Neuronal stem cell (in vitro differentiated cells): ENCODE data around the gene PDZD4.
A peak's percentile ranks its signal among the peaks of the same experiment; 100 is the strongest.
"Not testable (repeated sequence)": the region's sequence is repeated elsewhere in the genome, so short reads cannot be mapped to it uniquely, and the experiment has no call there.

Experiments
- DNase-seq: peaks from one replicate; pipeline ENCODE4 v3.0.0-alpha.2; 2013; ENCODE audit warnings: low spot score
- H2AFZ ChIP-seq: one replicate; pipeline ENCODE4 v1.6.1; 2013; ENCODE audit warnings: mild to moderate bottlenecking, low read length, inconsistent platforms
- H2AK5ac ChIP-seq: 2 replicates; pipeline ENCODE4 v1.6.1; 2013; ENCODE audit warnings: low read depth, mild to moderate bottlenecking, inconsistent platforms, low read length, moderate library complexity, mixed read lengths
- H2BK120ac ChIP-seq: 2 replicates; pipeline ENCODE4 v1.6.1; 2013; ENCODE audit warnings: low read depth, mild to moderate bottlenecking, inconsistent platforms, low read length, moderate library complexity, mixed read lengths
- H2BK12ac ChIP-seq: one replicate; pipeline ENCODE4 v1.6.1; 2013; ENCODE audit warnings: low read length, inconsistent platforms
- H2BK15ac ChIP-seq: 2 replicates; pipeline ENCODE4 v1.6.1; 2013; ENCODE audit warnings: mild to moderate bottlenecking, low read length, inconsistent platforms, mixed read lengths
- H2BK5ac ChIP-seq: one replicate; pipeline ENCODE4 v1.6.1; 2013; ENCODE audit warnings: inconsistent platforms, mild to moderate bottlenecking, low read length, moderate library complexity
- H3K14ac ChIP-seq: one replicate; pipeline ENCODE4 v1.6.1; 2013; ENCODE audit warnings: low read length, inconsistent platforms
- H3K18ac ChIP-seq: 2 replicates; pipeline ENCODE4 v1.6.1; 2013; ENCODE audit warnings: low read length, inconsistent platforms
- H3K23ac ChIP-seq: 2 replicates; pipeline ENCODE4 v1.6.1; 2013; ENCODE audit warnings: low read depth, mild to moderate bottlenecking, mixed read lengths, low read length, inconsistent platforms; ENCODE audit not compliant: poor library complexity
- H3K27ac ChIP-seq: replicated peaks from 3 replicates; pipeline ENCODE4 v1.5.1; 2013; ENCODE audit warnings: low read length, inconsistent platforms
- H3K27me3 ChIP-seq, 3 experiments: 2 replicates each; pipeline ENCODE4 v1.6.1; 2013; ENCODE audit warnings: low read length in 3 of 3, mild to moderate bottlenecking in 2 of 3, inconsistent platforms in 1 of 3, low read depth in 1 of 3, mixed read lengths in 1 of 3, moderate library complexity in 1 of 3; ENCODE audit not compliant: control insufficient read depth in 3 of 3, insufficient read depth in 3 of 3
- H3K36me3 ChIP-seq, 2 donors: replicated peaks in 1 of 2; 2 replicates each; pipeline ENCODE4 v1.6.1; 2013; ENCODE audit warnings: low read length in 2 of 2; ENCODE audit not compliant: control insufficient read depth in 2 of 2, insufficient read depth in 2 of 2
- H3K4ac ChIP-seq: 2 replicates; pipeline ENCODE4 v1.6.1; 2013; ENCODE audit warnings: inconsistent platforms, mild to moderate bottlenecking, low read length, moderate library complexity
- H3K4me1 ChIP-seq, 2 donors: 1 replicate in 1 of 2; 2 replicates in 1 of 2; pipeline ENCODE4 v1.6.1; 2013; ENCODE audit warnings: low read length in 2 of 2, low read depth in 1 of 2; ENCODE audit not compliant: control insufficient read depth in 2 of 2, insufficient read depth in 1 of 2
- H3K4me2 ChIP-seq: one replicate; pipeline ENCODE4 v1.6.1; 2013; ENCODE audit warnings: mild to moderate bottlenecking, low read length, inconsistent platforms; ENCODE audit not compliant: insufficient read depth, poor library complexity, severe bottlenecking
- H3K4me3 ChIP-seq, 2 donors: 2 replicates each; pipeline ENCODE4 v1.5.1; 2013; ENCODE audit warnings: low read length in 2 of 2, mild to moderate bottlenecking in 2 of 2, inconsistent platforms in 1 of 2, moderate library complexity in 1 of 2
- H3K79me1 ChIP-seq: one replicate; pipeline ENCODE4 v1.6.1; 2013; ENCODE audit warnings: low read depth, mild to moderate bottlenecking, inconsistent platforms, low read length, moderate library complexity
- H3K9ac ChIP-seq: one replicate; pipeline ENCODE4 v1.6.1; 2013; ENCODE audit warnings: mild to moderate bottlenecking, low read depth, low read length, inconsistent platforms; ENCODE audit not compliant: poor library complexity
- H3K9me3 ChIP-seq, 2 donors: replicated peaks in 1 of 2; 2 replicates each; pipeline versions ENCODE3 to v1.6.1; 2013; ENCODE audit warnings: low read length in 2 of 2, mild to moderate bottlenecking in 2 of 2, inconsistent platforms in 1 of 2, low read depth in 1 of 2, mixed read lengths in 1 of 2, moderate library complexity in 1 of 2; ENCODE audit not compliant: control insufficient read depth in 2 of 2, insufficient read depth in 1 of 2
- H4K8ac ChIP-seq: one replicate; pipeline ENCODE4 v1.6.1; 2013; ENCODE audit warnings: low read depth, mild to moderate bottlenecking, inconsistent platforms, low read length, moderate library complexity
- H4K91ac ChIP-seq: one replicate; pipeline ENCODE4 v1.6.1; 2013; ENCODE audit warnings: low read length, low read depth, mild to moderate bottlenecking, inconsistent platforms; ENCODE audit not compliant: poor library complexity
- WGBS, 2 donors: extraction: QIAGEN DNeasy Blood & Tissue Kit; methylation state at CpG; one replicate each; pipeline ENCODE4 v1.1.7; 2013; ENCODE audit warnings: missing lambda C conversion rate in 2 of 2, mixed read lengths in 1 of 2; ENCODE audit not compliant: insufficient read length in 2 of 2, insufficient replicate concordance in 1 of 2; ENCODE audit errors: extremely low coverage in 2 of 2; 5-methylcytosine and 5-hydroxymethylcytosine counted together

PDZD4 gene

DNA sequence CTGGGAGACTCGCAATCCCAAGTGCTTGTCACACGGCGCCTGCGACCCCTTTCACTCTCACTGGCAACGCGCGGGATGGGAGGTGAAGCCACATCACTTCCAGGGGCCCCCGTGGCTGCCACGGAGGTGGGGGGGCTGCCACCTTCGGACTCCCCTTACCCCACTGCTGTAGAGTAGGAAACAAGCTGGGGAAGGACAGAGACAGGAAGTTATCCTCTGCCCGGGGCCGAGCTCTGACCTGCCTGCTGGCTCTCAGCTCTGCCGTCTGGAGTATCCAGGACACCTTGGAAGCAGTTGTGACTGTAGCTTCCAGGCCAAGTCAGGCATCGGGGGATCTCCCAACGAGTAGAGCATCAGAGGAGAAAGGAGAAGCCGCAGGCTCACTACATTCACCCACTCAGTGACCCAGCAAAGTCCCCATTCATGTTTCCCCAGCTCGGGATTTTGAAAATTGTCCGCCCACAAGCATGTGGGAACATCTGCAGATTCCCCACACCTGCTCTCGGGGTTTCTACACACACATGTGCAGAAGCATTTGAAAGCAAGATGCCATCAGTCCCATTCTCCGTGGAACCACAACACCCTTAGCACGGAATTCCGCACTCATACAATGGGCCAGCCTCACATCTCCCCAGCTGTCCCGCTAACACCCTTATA is 10.8 kb downstream of the PDZD4 start:
- no peak for DNase-seq
- no peak overlapping the region for H4K8ac ChIP-seq

DNA sequence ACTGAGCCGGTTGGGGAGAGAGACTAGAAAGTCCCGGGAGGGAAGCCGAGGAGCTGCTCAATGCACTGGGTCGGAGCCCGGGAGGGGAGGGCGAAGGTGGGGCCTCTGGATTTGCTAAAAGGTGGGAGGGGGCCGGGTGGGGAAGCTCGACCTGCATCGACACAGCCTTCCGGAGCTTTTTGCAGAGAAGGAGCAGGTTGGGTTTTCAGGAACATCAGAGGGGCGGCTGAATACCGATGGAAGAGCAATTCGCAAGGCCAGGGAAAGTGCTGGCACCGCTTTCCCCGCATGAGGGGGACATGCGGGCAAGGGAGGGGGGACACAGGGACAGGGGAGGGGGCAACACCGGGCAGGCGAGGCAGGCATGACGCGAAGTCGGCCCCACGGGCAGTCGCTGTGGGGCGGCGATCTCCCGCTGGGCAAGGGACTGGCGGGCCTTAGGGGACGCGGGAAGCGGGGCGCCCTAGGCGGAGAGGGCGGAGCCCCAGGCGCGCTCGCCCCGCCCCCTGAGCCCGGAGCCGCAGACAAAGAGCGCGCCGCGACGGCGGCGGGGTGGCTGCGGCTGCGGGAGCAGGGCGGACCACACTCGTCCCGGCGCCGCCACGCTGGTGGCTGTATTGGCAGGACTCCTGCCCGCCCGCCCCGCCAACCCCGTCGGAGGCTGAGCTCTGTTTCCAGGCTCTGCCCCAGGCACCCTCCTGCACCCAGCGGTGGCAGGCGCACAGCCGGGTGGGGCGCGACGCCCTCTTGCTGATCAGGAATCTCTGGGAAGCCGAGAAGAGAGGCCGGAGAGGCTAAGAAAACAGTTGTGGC is 11.6 kb downstream of the PDZD4 start:
- peaks cover 0 to 12% (median 0%) of the 10 kb centered on the region in 3 experiments for H3K27me3 ChIP-seq
- H3K14ac ChIP-seq, result no peak overlapping the region
- peak overlapping the region; percentile 77 for H3K4me2 ChIP-seq
- peak overlapping the region; percentile 84 for H3K9ac ChIP-seq
- H2BK12ac ChIP-seq, result peak overlapping the region; percentile 84
- no peaks in the 10 kb centered on the region for H3K9me3 ChIP-seq
- H4K8ac ChIP-seq, result no peak overlapping the region
- H3K4me1 ChIP-seq, result peaks cover 5 to 6% of the 10 kb centered on the region in 2 donors
- peak; percentile 54 for DNase-seq
- H3K18ac ChIP-seq, result peak overlapping the region; percentile 94
- no CpG with 5 or more reads among the region's 67 CpGs for WGBS, 2 donors
- no peak overlapping the region for H2BK5ac ChIP-seq
- H2AK5ac ChIP-seq, result no peak overlapping the region
- H2BK120ac ChIP-seq, result no peak overlapping the region
- no peak overlapping the region for H3K27ac ChIP-seq
- H2AFZ ChIP-seq, result no peak overlapping the region
- H4K91ac ChIP-seq, result no peak overlapping the region
- no peak overlapping the region for H3K4ac ChIP-seq
- no peak overlapping the region for H2BK15ac ChIP-seq
- H3K79me1 ChIP-seq, result no peaks in the 10 kb centered on the region
- peaks cover 0 to 2% of the 10 kb centered on the region in 2 donors for H3K36me3 ChIP-seq
- H3K23ac ChIP-seq, result no peak overlapping the region
- H3K4me3 ChIP-seq, result peak overlapping the region in 1 of 2 donors; percentile 73

More for the DNA sequence above, 10.8 kb downstream of the PDZD4 start:
- no peak overlapping the region for H3K23ac ChIP-seq
- WGBS, 2 donors, result no CpG with 5 or more reads among the region's 23 CpGs
- H3K36me3 ChIP-seq, result peaks cover 0 to 6% of the 10 kb centered on the region in 2 donors
- no peak overlapping the region for H2BK5ac ChIP-seq
- H2BK12ac ChIP-seq, result no peak overlapping the region
- no peak overlapping the region for H2AFZ ChIP-seq
- no peaks in the 10 kb centered on the region for H3K79me1 ChIP-seq
- peaks cover 5 to 6% of the 10 kb centered on the region in 2 donors for H3K4me1 ChIP-seq
- H4K91ac ChIP-seq, result no peak overlapping the region
- no peak overlapping the region for H2BK15ac ChIP-seq
- H3K27me3 ChIP-seq, result peaks cover 0 to 11% (median 0%) of the 10 kb centered on the region in 3 experiments
- H3K4me3 ChIP-seq, result peak overlapping the region in 1 of 2 donors; percentile 19
- H3K14ac ChIP-seq, result no peak overlapping the region
- H3K9me3 ChIP-seq, result no peaks in the 10 kb centered on the region
- H3K27ac ChIP-seq, result peak overlapping the region; percentile 32
- H3K18ac ChIP-seq, result peak overlapping the region; percentile 94
- H3K9ac ChIP-seq, result peak overlapping the region; percentile 53
- H2AK5ac ChIP-seq, result no peak overlapping the region
- H2BK120ac ChIP-seq, result no peak overlapping the region
- peak overlapping the region; percentile 77 for H3K4me2 ChIP-seq
- H3K4ac ChIP-seq, result no peak overlapping the region

DNA sequence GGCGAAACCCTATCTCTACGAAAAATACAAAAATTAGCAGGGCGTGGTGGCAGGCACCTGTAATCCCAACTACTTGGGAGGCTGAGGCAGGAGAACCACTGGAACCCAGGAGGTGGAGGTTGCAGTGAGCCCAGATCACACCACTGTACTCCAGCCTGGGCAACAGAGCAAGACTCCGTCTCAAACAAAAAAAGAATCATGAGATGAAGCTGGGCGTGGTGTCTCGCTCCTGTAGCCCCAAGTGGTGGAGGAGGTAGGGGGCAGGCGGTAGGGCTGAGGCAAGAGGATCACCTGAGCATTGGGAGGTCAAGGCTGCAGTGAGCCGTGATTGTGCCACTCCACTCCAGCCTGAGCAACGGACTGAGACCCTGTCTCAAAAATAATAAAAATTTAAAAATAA is 12.3 kb downstream of the PDZD4 start:
- not testable (repeated sequence) for H2BK5ac ChIP-seq, H3K36me3 ChIP-seq, H2BK12ac ChIP-seq, H2BK120ac ChIP-seq, H3K27ac ChIP-seq, H3K4me2 ChIP-seq, H3K14ac ChIP-seq, H4K91ac ChIP-seq, H2AFZ ChIP-seq, H3K9me3 ChIP-seq, DNase-seq, H3K79me1 ChIP-seq, H2AK5ac ChIP-seq, H3K18ac ChIP-seq, H4K8ac ChIP-seq, H3K4me1 ChIP-seq, H3K4me3 ChIP-seq, H2BK15ac ChIP-seq, H3K9ac ChIP-seq, H3K4ac ChIP-seq, H3K23ac ChIP-seq
- no CpG with 5 or more reads among the region's 9 CpGs for WGBS, 2 donors
- peaks cover 0 to 17% (median 0%) of the 10 kb centered on the region in 3 experiments for H3K27me3 ChIP-seq
